Keratinocyte (primary cell): ENCODE data around the gene NAPA.

ENCODE experiments used
- CTCF ChIP-seq, 3 experiments: IDR thresholded peaks in 1 of 3; conservative IDR thresholded peaks in 1 of 3; optimal IDR thresholded peaks in 1 of 3; 2 replicates in 2 of 3; 3 replicates in 1 of 3; pipeline versions ENCODE3 to v1.5.1; 2011; ENCODE audit warnings: low read length in 3 of 3, mild to moderate bottlenecking in 3 of 3, moderate library complexity in 2 of 3, control low read depth in 1 of 3, inconsistent platforms in 1 of 3; ENCODE audit not compliant: insufficient read depth in 2 of 3; ENCODE audit errors: extremely low read depth in 1 of 3
- EZH2 ChIP-seq: IDR thresholded peaks from one replicate; pipeline ENCODE4 v1.6.1; 2012; ENCODE audit warnings: inconsistent platforms, mild to moderate bottlenecking, low read length, moderate library complexity

GRCh38 chr19:47489072-47489914, 25.6 kb downstream of the NAPA start:
- TF ChIP-seq CTCF (optimal IDR thresholded peaks at IDR 0.05 in 1 of 3, IDR thresholded peaks at IDR 0.05 in 1 of 3, conservative IDR thresholded peaks at IDR 0.05 in 1 of 3; ENCODE audit: extremely low read depth in 1 of 3, insufficient read depth in 2 of 3, low read length in 3 of 3) (no peak), EZH2 (no peak)
